Keratinocyte (primary cell): ENCODE measurements around the gene TSPEAR. TPM values are rescaled to one million over a fixed set of nuclear protein-coding genes. Genes with fewer than 3 reads are reported as not detected.

Experiments used
- DNase-seq: peaks from one replicate; pipeline ENCODE4 v3.0.0-alpha.2; 2011; ENCODE audit warnings: low read depth, missing footprints, low spot score
- FAIRE-seq: peaks from 2 replicates; lab custom pipeline; 2011; peaks lifted over from hg19 to GRCh38; lab: Jason Lieb, UNC
- H2AFZ ChIP-seq: 2 replicates; pipeline ENCODE4 v1.6.0; 2012; ENCODE audit warnings: low read length, control low read depth, inconsistent platforms; ENCODE audit not compliant: control insufficient read depth
- H3K27ac ChIP-seq: 2 replicates; pipeline ENCODE4 v1.5.1; 2011; ENCODE audit warnings: low read length; ENCODE audit not compliant: control insufficient read depth, insufficient read depth
- H3K27me3 ChIP-seq: 3 replicates; pipeline ENCODE4 v1.6.0; 2011; ENCODE audit warnings: low read length; ENCODE audit not compliant: control insufficient read depth, insufficient read depth; ENCODE audit errors: extremely low read depth
- H3K36me3 ChIP-seq, 2 experiments: 2 replicates in 1 of 2; 3 replicates in 1 of 2; pipeline ENCODE4 v1.5.1; 2011; ENCODE audit warnings: low read length in 2 of 2, mild to moderate bottlenecking in 1 of 2; ENCODE audit not compliant: control insufficient read depth in 2 of 2, insufficient read depth in 2 of 2; ENCODE audit errors: extremely low read depth in 1 of 2
- H3K4me1 ChIP-seq: 3 replicates; pipeline ENCODE4 v1.5.1; 2011; ENCODE audit warnings: low read length; ENCODE audit not compliant: control insufficient read depth, insufficient read depth; ENCODE audit errors: extremely low read depth
- H3K4me2 ChIP-seq: 3 replicates; pipeline ENCODE4 v1.6.0; 2011; ENCODE audit warnings: low read depth, low read length; ENCODE audit not compliant: control insufficient read depth, insufficient read depth; ENCODE audit errors: extremely low read depth
- H3K4me3 ChIP-seq, 3 experiments: fragments of 200-600 bp in 1 of 3; sonication (generic) in 1 of 3; 2 replicates in 2 of 3; 3 replicates in 1 of 3; pipeline ENCODE4 v1.5.1; 2011 to 2016; ENCODE audit warnings: low read length in 3 of 3, mild to moderate bottlenecking in 3 of 3, control low read depth in 2 of 3, inconsistent platforms in 1 of 3, low read depth in 1 of 3, mixed read lengths in 1 of 3, mixed run types in 1 of 3, moderate library complexity in 1 of 3; ENCODE audit not compliant: control insufficient read depth in 2 of 3, insufficient read depth in 2 of 3; ENCODE audit errors: extremely low read depth in 1 of 3
- H3K79me2 ChIP-seq: 2 replicates; pipeline ENCODE4 v1.6.0; 2012; ENCODE audit warnings: low read length; ENCODE audit not compliant: control insufficient read depth, insufficient read depth
- H3K9ac ChIP-seq: 3 replicates; pipeline ENCODE4 v1.6.0; 2011; ENCODE audit warnings: low read length; ENCODE audit not compliant: control insufficient read depth, insufficient read depth; ENCODE audit errors: extremely low read depth
- H3K9me1 ChIP-seq: 3 replicates; pipeline ENCODE4 v1.6.0; 2011; ENCODE audit warnings: low read length; ENCODE audit not compliant: control insufficient read depth, insufficient read depth; ENCODE audit errors: extremely low read depth
- H3K9me3 ChIP-seq: 2 replicates; pipeline ENCODE4 v1.5.1; 2012; ENCODE audit warnings: low read depth, low read length; ENCODE audit not compliant: control insufficient read depth
- H4K20me1 ChIP-seq: 3 replicates; pipeline ENCODE4 v1.6.0; 2011; ENCODE audit warnings: low read length; ENCODE audit not compliant: control insufficient read depth, insufficient read depth; ENCODE audit errors: extremely low read depth
- EZH2 ChIP-seq: IDR thresholded peaks from one replicate; pipeline ENCODE4 v1.6.1; 2012; ENCODE audit warnings: inconsistent platforms, mild to moderate bottlenecking, low read length, moderate library complexity
- dilution Hi-C: fragments of 300-500 bp; cut with MboI; formaldehyde crosslinking; loops from one replicate; pipeline ENCODE4 v1.7.0; 2020; ENCODE audit warnings: low sequenced_read_pairs; ENCODE audit not compliant: extremely low pct_ligation_motif_present
- polyA plus RNA-seq, 5 experiments: library from polyadenylated mRNA; depleted of rRNA in 3 of 5; stranded (reverse) in 3 of 5; stranded (forward) in 1 of 5; unstranded in 1 of 5; fragments of >200 nt; gene quantifications; 1 replicate in 1 of 5; 2 replicates in 3 of 5; 3 replicates in 1 of 5; pipeline versions ENCODE4 v1.2.1 to v1.2.3, GENCODE V29; 2011 to 2012; ENCODE audit warnings: missing spikeins in 2 of 5, low read depth in 1 of 5, low replicate concordance in 1 of 5
- TF ChIP-seq, protein P1 (sequence below), 3 experiments: IDR thresholded peaks in 1 of 3; conservative IDR thresholded peaks in 1 of 3; optimal IDR thresholded peaks in 1 of 3; 2 replicates in 2 of 3; 3 replicates in 1 of 3; pipeline versions ENCODE3 to v1.5.1; 2011; ENCODE audit warnings: low read length in 3 of 3, mild to moderate bottlenecking in 3 of 3, moderate library complexity in 2 of 3, control low read depth in 1 of 3, inconsistent platforms in 1 of 3; ENCODE audit not compliant: insufficient read depth in 2 of 3; ENCODE audit errors: extremely low read depth in 1 of 3

Gene TSPEAR
- polyA plus RNA-seq, 1 donor (not counting 4 experiments of a cell fraction or from before 2014, with no cell fraction given), result 0.12 TPM

GRCh38 chr21:44637018-44637850, 74.1 kb downstream of the TSPEAR start, which contains the start of gene KRTAP10-10:
TSS of gene KRTAP10-10 (plus strand) at chr21:44637356. CDS start at chr21:44637418, 62 bp downstream.
- Histone ChIP-seq H2AFZ (no peak within 1 kb of the TSS), H4K20me1 (no peaks in the 10 kb centered on the region), H3K4me1 (no peaks in the 10 kb centered on the region), H3K4me3 (no peak within 1 kb of the TSS), H3K36me3 (no peaks in the 10 kb centered on the region), H3K27me3 (no peaks in the 10 kb centered on the region), H3K9me3 (no peaks in the 10 kb centered on the region), H3K4me2 (no peak within 1 kb of the TSS), H3K9me1 (no peaks in the 10 kb centered on the region), H3K27ac (no peak within 1 kb of the TSS), H3K79me2 (no peaks in the 10 kb centered on the region), H3K9ac (no peak within 1 kb of the TSS)
- dilution Hi-C loops, result no loop called here
- DNase-seq (no peak), FAIRE-seq (no peak)
- no peak for TF ChIP-seq EZH2

DNA sequence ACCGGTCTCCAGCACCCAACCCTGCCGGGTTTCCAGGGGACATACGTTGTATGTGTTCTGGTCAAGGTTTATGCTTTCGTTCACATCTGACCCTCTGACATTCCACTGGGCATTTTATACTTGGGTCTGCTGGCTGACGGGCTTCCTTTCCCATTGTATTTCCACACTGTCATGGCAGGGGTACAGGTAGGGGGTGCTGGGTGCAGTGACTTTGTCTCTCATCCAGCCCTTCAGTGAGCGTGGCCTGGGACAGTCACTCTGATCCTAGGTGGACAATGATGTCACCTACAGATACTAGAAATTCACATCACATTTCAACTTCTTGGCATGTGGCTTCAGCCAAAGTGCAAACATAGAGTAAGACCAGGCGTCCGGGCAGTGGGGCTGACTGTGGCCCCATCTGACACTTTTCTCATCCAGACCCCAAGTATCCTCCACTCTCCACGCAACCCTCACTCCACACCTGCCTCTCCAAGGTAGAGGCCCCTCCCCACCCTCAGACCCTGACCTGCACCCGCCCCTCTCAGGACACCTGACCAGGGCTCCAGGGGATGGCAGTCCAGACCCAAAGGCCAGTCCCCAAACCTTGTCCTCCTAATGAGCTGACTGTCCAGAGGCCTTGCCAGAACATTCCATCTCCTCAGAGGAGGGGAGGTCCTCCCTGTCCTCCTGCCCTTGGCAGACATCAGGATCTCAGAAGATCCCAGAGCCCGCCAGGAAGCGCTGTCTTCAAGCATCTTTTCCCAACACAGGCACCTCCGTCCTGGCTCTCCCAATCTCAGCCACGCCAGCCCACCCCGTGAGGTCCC, 75.0 kb downstream of the TSPEAR start:
- no peak overlapping the region for H3K4me3 ChIP-seq
- dilution Hi-C loops, result no loop called here
- H3K9me1 ChIP-seq, result no peaks in the 10 kb centered on the region
- no peaks in the 10 kb centered on the region for H3K79me2 ChIP-seq
- no peaks in the 10 kb centered on the region for H3K27me3 ChIP-seq
- no peak overlapping the region for H3K9ac ChIP-seq
- H3K4me2 ChIP-seq, result no peak overlapping the region
- H3K4me1 ChIP-seq, result no peaks in the 10 kb centered on the region
- H3K9me3 ChIP-seq, result no peaks in the 10 kb centered on the region
- H3K27ac ChIP-seq, result no peak overlapping the region
- FAIRE-seq (no peak), DNase-seq (no peak)
- TF ChIP-seq EZH2, result no peak
- TF ChIP-seq, protein P1, sequence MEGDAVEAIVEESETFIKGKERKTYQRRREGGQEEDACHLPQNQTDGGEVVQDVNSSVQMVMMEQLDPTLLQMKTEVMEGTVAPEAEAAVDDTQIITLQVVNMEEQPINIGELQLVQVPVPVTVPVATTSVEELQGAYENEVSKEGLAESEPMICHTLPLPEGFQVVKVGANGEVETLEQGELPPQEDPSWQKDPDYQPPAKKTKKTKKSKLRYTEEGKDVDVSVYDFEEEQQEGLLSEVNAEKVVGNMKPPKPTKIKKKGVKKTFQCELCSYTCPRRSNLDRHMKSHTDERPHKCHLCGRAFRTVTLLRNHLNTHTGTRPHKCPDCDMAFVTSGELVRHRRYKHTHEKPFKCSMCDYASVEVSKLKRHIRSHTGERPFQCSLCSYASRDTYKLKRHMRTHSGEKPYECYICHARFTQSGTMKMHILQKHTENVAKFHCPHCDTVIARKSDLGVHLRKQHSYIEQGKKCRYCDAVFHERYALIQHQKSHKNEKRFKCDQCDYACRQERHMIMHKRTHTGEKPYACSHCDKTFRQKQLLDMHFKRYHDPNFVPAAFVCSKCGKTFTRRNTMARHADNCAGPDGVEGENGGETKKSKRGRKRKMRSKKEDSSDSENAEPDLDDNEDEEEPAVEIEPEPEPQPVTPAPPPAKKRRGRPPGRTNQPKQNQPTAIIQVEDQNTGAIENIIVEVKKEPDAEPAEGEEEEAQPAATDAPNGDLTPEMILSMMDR (optimal IDR thresholded peaks at IDR 0.05 in 1 of 3, IDR thresholded peaks at IDR 0.05 in 1 of 3, conservative IDR thresholded peaks at IDR 0.05 in 1 of 3; ENCODE audit: extremely low read depth in 1 of 3, insufficient read depth in 2 of 3, low read length in 3 of 3), result no peak
- H2AFZ ChIP-seq, result no peak overlapping the region
- H3K36me3 ChIP-seq, result no peaks in the 10 kb centered on the region
- H4K20me1 ChIP-seq, result no peaks in the 10 kb centered on the region
